Neuronal stem cell (in vitro differentiated cells): Measurements from ENCODE around the gene VPREB3.

Experiments
- DNase-seq: peaks from one replicate; pipeline ENCODE4 v3.0.0-alpha.2; 2013; ENCODE audit warnings: low spot score
- H2AFZ ChIP-seq: one replicate; pipeline ENCODE4 v1.6.1; 2013; ENCODE audit warnings: mild to moderate bottlenecking, low read length, inconsistent platforms
- H2AK5ac ChIP-seq: 2 replicates; pipeline ENCODE4 v1.6.1; 2013; ENCODE audit warnings: low read depth, mild to moderate bottlenecking, inconsistent platforms, low read length, moderate library complexity, mixed read lengths
- H2BK120ac ChIP-seq: 2 replicates; pipeline ENCODE4 v1.6.1; 2013; ENCODE audit warnings: low read depth, mild to moderate bottlenecking, inconsistent platforms, low read length, moderate library complexity, mixed read lengths
- H2BK12ac ChIP-seq: one replicate; pipeline ENCODE4 v1.6.1; 2013; ENCODE audit warnings: low read length, inconsistent platforms
- H2BK15ac ChIP-seq: 2 replicates; pipeline ENCODE4 v1.6.1; 2013; ENCODE audit warnings: mild to moderate bottlenecking, low read length, inconsistent platforms, mixed read lengths
- H2BK5ac ChIP-seq: one replicate; pipeline ENCODE4 v1.6.1; 2013; ENCODE audit warnings: inconsistent platforms, mild to moderate bottlenecking, low read length, moderate library complexity
- H3K14ac ChIP-seq: one replicate; pipeline ENCODE4 v1.6.1; 2013; ENCODE audit warnings: low read length, inconsistent platforms
- H3K18ac ChIP-seq: 2 replicates; pipeline ENCODE4 v1.6.1; 2013; ENCODE audit warnings: low read length, inconsistent platforms
- H3K23ac ChIP-seq: 2 replicates; pipeline ENCODE4 v1.6.1; 2013; ENCODE audit warnings: low read depth, mild to moderate bottlenecking, mixed read lengths, low read length, inconsistent platforms; ENCODE audit not compliant: poor library complexity
- H3K27ac ChIP-seq: replicated peaks from 3 replicates; pipeline ENCODE4 v1.5.1; 2013; ENCODE audit warnings: low read length, inconsistent platforms
- H3K27me3 ChIP-seq, 3 experiments: 2 replicates each; pipeline ENCODE4 v1.6.1; 2013; ENCODE audit warnings: low read length in 3 of 3, mild to moderate bottlenecking in 2 of 3, inconsistent platforms in 1 of 3, low read depth in 1 of 3, mixed read lengths in 1 of 3, moderate library complexity in 1 of 3; ENCODE audit not compliant: control insufficient read depth in 3 of 3, insufficient read depth in 3 of 3
- H3K36me3 ChIP-seq, 2 donors: replicated peaks in 1 of 2; 2 replicates each; pipeline ENCODE4 v1.6.1; 2013; ENCODE audit warnings: low read length in 2 of 2; ENCODE audit not compliant: control insufficient read depth in 2 of 2, insufficient read depth in 2 of 2
- H3K4ac ChIP-seq: 2 replicates; pipeline ENCODE4 v1.6.1; 2013; ENCODE audit warnings: inconsistent platforms, mild to moderate bottlenecking, low read length, moderate library complexity
- H3K4me1 ChIP-seq, 2 donors: 1 replicate in 1 of 2; 2 replicates in 1 of 2; pipeline ENCODE4 v1.6.1; 2013; ENCODE audit warnings: low read length in 2 of 2, low read depth in 1 of 2; ENCODE audit not compliant: control insufficient read depth in 2 of 2, insufficient read depth in 1 of 2
- H3K4me2 ChIP-seq: one replicate; pipeline ENCODE4 v1.6.1; 2013; ENCODE audit warnings: mild to moderate bottlenecking, low read length, inconsistent platforms; ENCODE audit not compliant: insufficient read depth, poor library complexity, severe bottlenecking
- H3K4me3 ChIP-seq, 2 donors: 2 replicates each; pipeline ENCODE4 v1.5.1; 2013; ENCODE audit warnings: low read length in 2 of 2, mild to moderate bottlenecking in 2 of 2, inconsistent platforms in 1 of 2, moderate library complexity in 1 of 2
- H3K79me1 ChIP-seq: one replicate; pipeline ENCODE4 v1.6.1; 2013; ENCODE audit warnings: low read depth, mild to moderate bottlenecking, inconsistent platforms, low read length, moderate library complexity
- H3K9ac ChIP-seq: one replicate; pipeline ENCODE4 v1.6.1; 2013; ENCODE audit warnings: mild to moderate bottlenecking, low read depth, low read length, inconsistent platforms; ENCODE audit not compliant: poor library complexity
- H3K9me3 ChIP-seq, 2 donors: replicated peaks in 1 of 2; 2 replicates each; pipeline versions ENCODE3 to v1.6.1; 2013; ENCODE audit warnings: low read length in 2 of 2, mild to moderate bottlenecking in 2 of 2, inconsistent platforms in 1 of 2, low read depth in 1 of 2, mixed read lengths in 1 of 2, moderate library complexity in 1 of 2; ENCODE audit not compliant: control insufficient read depth in 2 of 2, insufficient read depth in 1 of 2
- H4K8ac ChIP-seq: one replicate; pipeline ENCODE4 v1.6.1; 2013; ENCODE audit warnings: low read depth, mild to moderate bottlenecking, inconsistent platforms, low read length, moderate library complexity
- H4K91ac ChIP-seq: one replicate; pipeline ENCODE4 v1.6.1; 2013; ENCODE audit warnings: low read length, low read depth, mild to moderate bottlenecking, inconsistent platforms; ENCODE audit not compliant: poor library complexity
- WGBS, 2 donors: extraction: QIAGEN DNeasy Blood & Tissue Kit; methylation state at CpG; one replicate each; pipeline ENCODE4 v1.1.7; 2013; ENCODE audit warnings: missing lambda C conversion rate in 2 of 2, mixed read lengths in 1 of 2; ENCODE audit not compliant: insufficient read length in 2 of 2, insufficient replicate concordance in 1 of 2; ENCODE audit errors: extremely low coverage in 2 of 2; 5-methylcytosine and 5-hydroxymethylcytosine counted together

The VPREB3 gene

GRCh38 chr22:23750714-23751440 lies 3.3 kb downstream of the VPREB3 start, which contains the start of gene ZNF70:
ZNF70 (minus strand) TSS chr22:23751112; CDS start chr22:23745140, 5,972 bp downstream.
- peak within 1 kb of the TSS; percentile 56 for H4K91ac ChIP-seq
- H2BK12ac ChIP-seq, result no peak within 1 kb of the TSS
- H3K79me1 ChIP-seq, result peaks cover 4% of the 10 kb centered on the region

GRCh38 chr22:23750367-23750713 lies 3.9 kb downstream of the VPREB3 start:
- Histone ChIP-seq H3K18ac (no peak overlapping the region), H3K9me3 (no peaks in the 10 kb centered on the region), H3K79me1 (peaks cover 4% of the 10 kb centered on the region), H2BK120ac (no peak overlapping the region), H2AK5ac (no peak overlapping the region), H3K36me3 (peaks cover 0 to 5% of the 10 kb centered on the region in 2 donors), H3K4ac (no peak overlapping the region), H3K27ac (no peak overlapping the region), H3K27me3 (peaks cover 0 to 4% (median 0%) of the 10 kb centered on the region in 3 experiments), H3K23ac (no peak overlapping the region), H3K4me1 (peaks cover 4 to 5% of the 10 kb centered on the region in 2 donors), H3K9ac (peak overlapping the region; percentile 5), H3K14ac (no peak overlapping the region), H2AFZ (peak overlapping the region; percentile 98), H4K91ac (no peak overlapping the region), H2BK12ac (no peak overlapping the region), H3K4me2 (peak overlapping the region; percentile 93), H3K4me3 (peak overlapping the region; percentile 84 to 96), H4K8ac (no peak overlapping the region), H2BK5ac (no peak overlapping the region), H2BK15ac (no peak overlapping the region)
- WGBS, 2 donors, result no CpG with 5 or more reads among the region's 5 CpGs
- DNase-seq, result no peak

More at GRCh38 chr22:23750714-23751440, 3.3 kb downstream of the VPREB3 start, which contains the start of gene ZNF70:
- H3K4ac ChIP-seq, result peak within 1 kb of the TSS; percentile 86
- peak within 1 kb of the TSS; percentile 63 for H2AK5ac ChIP-seq
- H3K27ac ChIP-seq, result peak within 1 kb of the TSS; percentile 92
- H4K8ac ChIP-seq, result peak within 1 kb of the TSS; percentile 100
- H3K36me3 ChIP-seq, result peaks cover 0 to under 1% of the 10 kb centered on the region in 2 donors
- peak within 1 kb of the TSS; percentile 71 for H2BK5ac ChIP-seq
- peak within 1 kb of the TSS; percentile 98 for H2AFZ ChIP-seq
- H3K4me1 ChIP-seq, result peaks cover 4 to 5% of the 10 kb centered on the region in 2 donors
- no peaks in the 10 kb centered on the region for H3K9me3 ChIP-seq
- H2BK15ac ChIP-seq, result peak within 1 kb of the TSS; percentile 75
- H3K14ac ChIP-seq, result peak within 1 kb of the TSS; percentile 99
- WGBS, 2 donors, result no CpG with 5 or more reads among the region's 78 CpGs
- H3K9ac ChIP-seq, result peak within 1 kb of the TSS; percentile 97
- H3K18ac ChIP-seq, result peak within 1 kb of the TSS; percentile 99
- DNase-seq, result peak; percentile 83
- H3K23ac ChIP-seq, result peak within 1 kb of the TSS; percentile 87
- H2BK120ac ChIP-seq, result peak within 1 kb of the TSS; percentile 95
- H3K27me3 ChIP-seq, result peaks cover 0 to 4% (median 0%) of the 10 kb centered on the region in 3 experiments
- peak within 1 kb of the TSS; percentile 93 for H3K4me2 ChIP-seq
- H3K4me3 ChIP-seq, result peak within 1 kb of the TSS; percentile 84 to 96

- Histone ChIP-seq H3K14ac (no peak overlapping the region), H3K9ac (no peak overlapping the region), H3K9me3 (no peaks in the 10 kb centered on the region), H4K8ac (no peak overlapping the region), H3K4me3 (peak overlapping the region in 1 of 2 donors; percentile 84), H3K4ac (no peak overlapping the region), H2BK120ac (no peak overlapping the region), H3K27me3 (peaks cover 0 to 4% (median 0%) of the 10 kb centered on the region in 3 experiments), H3K4me2 (no peak overlapping the region), H3K4me1 (peaks cover 4 to 5% of the 10 kb centered on the region in 2 donors), H3K23ac (no peak overlapping the region), H3K27ac (no peak overlapping the region), H3K79me1 (peaks cover 4% of the 10 kb centered on the region), H3K36me3 (peaks cover 0 to 9% of the 10 kb centered on the region in 2 donors), H2AFZ (no peak overlapping the region), H2BK5ac (no peak overlapping the region), H2BK15ac (no peak overlapping the region), H2AK5ac (no peak overlapping the region), H4K91ac (no peak overlapping the region), H2BK12ac (no peak overlapping the region), H3K18ac (no peak overlapping the region)
- no peak for DNase-seq
- WGBS, 2 donors, result no CpG with 5 or more reads among the region's 12 CpGs
These were observed 4.4 kb downstream of the VPREB3 start for GRCh38 chr22:23749841-23750301.

GRCh38 chr22:23745791-23746190 lies 8.4 kb downstream of the VPREB3 start:
- Histone ChIP-seq H3K4me1 (peaks cover 4 to 5% of the 10 kb centered on the region in 2 donors), H3K4me3 (no peak overlapping the region), H3K9ac (no peak overlapping the region), H3K27me3 (peaks cover 0 to 4% (median 0%) of the 10 kb centered on the region in 3 experiments), H2BK12ac (no peak overlapping the region), H4K8ac (no peak overlapping the region), H3K79me1 (peaks cover 4% of the 10 kb centered on the region), H2AK5ac (no peak overlapping the region), H3K9me3 (no peaks in the 10 kb centered on the region), H2AFZ (no peak overlapping the region), H3K4me2 (no peak overlapping the region), H3K18ac (no peak overlapping the region), H3K4ac (no peak overlapping the region), H3K23ac (no peak overlapping the region), H2BK15ac (no peak overlapping the region), H4K91ac (no peak overlapping the region), H2BK5ac (no peak overlapping the region), H3K36me3 (peaks cover 27 to 47% of the 10 kb centered on the region in 2 donors), H3K14ac (no peak overlapping the region), H3K27ac (no peak overlapping the region), H2BK120ac (no peak overlapping the region)
- WGBS, 2 donors, result no CpG with 5 or more reads among the region's 6 CpGs
- DNase-seq, result no peak
